GM10266 (cell line): Measurements from ENCODE around the gene FAM3B.
A peak's percentile ranks its signal among the peaks of the same experiment; 100 is the strongest.

Experiments
- DNase-seq: peaks from one replicate; pipeline ENCODE4 v3.0.0; 2012; ENCODE audit errors: extremely low spot score
- CTCF ChIP-seq: IDR thresholded peaks from 2 replicates; pipeline ENCODE4 v1.5.1; 2012; ENCODE audit warnings: mild to moderate bottlenecking, low read depth; ENCODE audit not compliant: control insufficient read depth, insufficient read depth; ENCODE audit errors: missing control alignments

Gene FAM3B

GRCh38 chr21:41367945-41368734, 51.5 kb downstream of the FAM3B start:
- DNase-seq = peak; percentile 85
- no peak for TF ChIP-seq CTCF

GRCh38 chr21:41368735-41369104, 52.1 kb downstream of the FAM3B start:
- TF ChIP-seq CTCF = no peak
- DNase-seq = no peak

GRCh38 chr21:41369105-41369919, 52.7 kb downstream of the FAM3B start:
- peak; percentile 48 for TF ChIP-seq CTCF
- peak; percentile 62 for DNase-seq

GRCh38 chr21:41369920-41370839, 53.6 kb downstream of the FAM3B start:
- TF ChIP-seq CTCF = no peak
- peak; percentile 52 for DNase-seq

- TF ChIP-seq CTCF = no peak
- no peak for DNase-seq
Observed at GRCh38 chr21:41370840-41371684, 54.5 kb downstream of the FAM3B start.

GRCh38 chr21:41371685-41372030, 55.1 kb downstream of the FAM3B start:
- DNase-seq = no peak
- TF ChIP-seq CTCF = no peak
